Measurements from ENCODE around the gene WNT7B. TPM values are rescaled to one million over a fixed set of nuclear protein-coding genes. Genes with fewer than 3 reads are reported as not detected.

WNT7B gene
- total RNA-seq, 5 donors from 2014 or later (not counting 1 experiment from before 2014, with no cell fraction given) = 0.15 TPM; not detected in 4

DNA sequence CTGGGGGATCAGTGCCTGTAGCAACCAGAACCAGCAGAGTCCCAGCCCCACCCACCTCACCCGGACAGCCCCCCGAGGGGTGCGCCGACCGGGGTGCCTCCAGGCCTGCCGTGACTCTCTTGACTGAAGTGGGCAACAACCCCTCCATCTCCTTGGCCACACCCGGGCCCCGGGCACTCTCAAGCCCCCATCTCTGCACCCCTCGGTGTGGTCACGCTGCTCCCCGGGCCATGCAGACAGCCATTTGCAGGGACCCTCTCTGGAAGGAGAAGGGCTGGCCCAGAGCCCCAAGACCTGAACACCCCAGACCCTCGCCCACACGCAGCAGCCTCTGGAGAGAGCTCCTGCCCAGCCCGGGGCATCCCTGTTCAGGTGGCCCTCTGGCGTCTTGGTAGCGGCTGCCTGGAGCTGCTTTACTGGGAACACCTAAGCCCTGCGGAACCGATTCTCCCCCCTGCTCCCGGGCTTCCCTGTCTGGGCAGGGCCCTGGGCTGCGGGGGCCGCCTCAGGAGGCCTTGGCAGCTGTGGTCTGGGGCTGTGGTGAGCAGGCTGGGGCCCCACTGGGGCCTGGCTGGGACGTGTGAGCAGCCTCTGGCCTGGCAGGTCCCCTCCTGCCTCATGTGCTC, 84.9 kb downstream of the WNT7B start:
- no peak overlapping the region for H3K27ac Mint-ChIP-seq
- 49% methylated on average over 18 of the region's 22 CpGs for WGBS (ENCODE audit: insufficient coverage)
- H3K27ac ChIP-seq (ENCODE audit: low read length) = no peak overlapping the region
- H3K9me3 ChIP-seq = no peaks in the 10 kb centered on the region
- no peak overlapping the region for H3K4me3 ChIP-seq (ENCODE audit: control insufficient read depth in 1 of 2, extremely low read depth in 1 of 2, low read length in 1 of 2)
- no peaks in the 10 kb centered on the region for H3K36me3 ChIP-seq (ENCODE audit: control insufficient read depth in 2 of 2, extremely low read depth in 1 of 2, insufficient read depth in 1 of 2, low read length in 1 of 2)
- POLR2A ChIA-PET = no interaction called here
- H3K27me3 Mint-ChIP-seq = peaks cover 8 to 29% of the 10 kb centered on the region in 2 donors
- H3K36me3 Mint-ChIP-seq = no peaks in the 10 kb centered on the region
- DNase-seq (no peak), ATAC-seq (replicated peaks in 1 of 4) (no peak)
- no peaks in the 10 kb centered on the region for H3K4me1 ChIP-seq (ENCODE audit: control insufficient read depth in 1 of 2, extremely low read depth in 1 of 2, insufficient read depth in 2 of 2, low read length in 2 of 2)
- H3K4me1 Mint-ChIP-seq = no peaks in the 10 kb centered on the region
- no peak overlapping the region for H3K4me3 Mint-ChIP-seq
- H3K9me3 Mint-ChIP-seq = no peaks in the 10 kb centered on the region
- H3K27me3 ChIP-seq (replicated peaks in 1 of 2; ENCODE audit: control insufficient read depth in 2 of 2, extremely low read depth in 1 of 2, insufficient read depth in 2 of 2, low read length in 1 of 2) = peaks cover 0 to 68% of the 10 kb centered on the region in 2 experiments
- CTCF ChIA-PET = interaction anchor here in 1 of 2 donors (0.6 kb wide), 1 partner anchor 28 kb away, joined by 3 read pairs; no protein-coding TSS in a partner anchor

DNA sequence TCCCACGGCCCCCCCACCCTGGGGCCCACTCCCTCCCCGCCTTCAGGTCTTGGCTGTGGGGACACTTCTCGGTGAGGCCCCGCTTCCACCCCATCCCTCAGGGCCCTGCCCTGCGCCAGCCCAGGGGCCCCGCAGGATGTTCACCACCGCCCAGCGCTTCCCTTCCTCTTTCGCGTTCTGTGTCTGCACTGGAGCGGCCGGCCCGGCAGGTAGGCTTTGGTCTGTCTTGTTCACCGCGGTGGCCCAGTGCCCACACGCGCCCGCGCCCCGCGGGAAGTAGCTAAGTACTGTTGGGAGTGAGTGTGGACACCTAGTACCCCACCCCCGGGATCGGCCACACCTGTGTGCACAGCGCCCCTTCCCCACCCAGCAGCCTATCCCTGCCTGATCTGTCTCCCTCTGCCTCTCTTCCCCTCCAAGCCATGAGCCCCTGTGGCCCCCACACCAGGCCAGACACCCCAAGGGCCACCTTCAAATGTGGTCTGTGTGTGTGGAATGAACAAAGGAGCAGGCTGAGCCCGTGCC, 85.4 kb downstream of the WNT7B start:
- 11% methylated on average over 8 of the region's 25 CpGs for WGBS (ENCODE audit: insufficient coverage)
- DNase-seq = no peak
- ChIA-PET POLR2A (no interaction called here), CTCF (interaction anchor here in 1 of 2 donors (0.5 kb wide), 1 partner anchor 27 kb away, joined by 3 read pairs; no protein-coding TSS in a partner anchor)
- H3K27me3 ChIP-seq (replicated peaks in 1 of 2; ENCODE audit: control insufficient read depth in 2 of 2, extremely low read depth in 1 of 2, insufficient read depth in 2 of 2, low read length in 1 of 2) = peaks cover 0 to 70% of the 10 kb centered on the region in 2 experiments
- Mint-ChIP-seq H3K4me1 (no peaks in the 10 kb centered on the region), H3K9me3 (no peaks in the 10 kb centered on the region), H3K36me3 (no peaks in the 10 kb centered on the region), H3K4me3 (no peak overlapping the region), H3K27me3 (peaks cover 11 to 31% of the 10 kb centered on the region in 2 donors), H3K27ac (no peak overlapping the region)
- H3K4me3 ChIP-seq (ENCODE audit: control insufficient read depth in 1 of 2, extremely low read depth in 1 of 2, low read length in 1 of 2) = no peak overlapping the region
- no peaks in the 10 kb centered on the region for H3K4me1 ChIP-seq (ENCODE audit: control insufficient read depth in 1 of 2, extremely low read depth in 1 of 2, insufficient read depth in 2 of 2, low read length in 2 of 2)
- H3K9me3 ChIP-seq = no peaks in the 10 kb centered on the region
- no peak overlapping the region for H3K27ac ChIP-seq (ENCODE audit: low read length)
- H3K36me3 ChIP-seq (ENCODE audit: control insufficient read depth in 2 of 2, extremely low read depth in 1 of 2, insufficient read depth in 1 of 2, low read length in 1 of 2) = no peaks in the 10 kb centered on the region
- ATAC-seq (replicated peaks in 1 of 4) = no peak

DNA sequence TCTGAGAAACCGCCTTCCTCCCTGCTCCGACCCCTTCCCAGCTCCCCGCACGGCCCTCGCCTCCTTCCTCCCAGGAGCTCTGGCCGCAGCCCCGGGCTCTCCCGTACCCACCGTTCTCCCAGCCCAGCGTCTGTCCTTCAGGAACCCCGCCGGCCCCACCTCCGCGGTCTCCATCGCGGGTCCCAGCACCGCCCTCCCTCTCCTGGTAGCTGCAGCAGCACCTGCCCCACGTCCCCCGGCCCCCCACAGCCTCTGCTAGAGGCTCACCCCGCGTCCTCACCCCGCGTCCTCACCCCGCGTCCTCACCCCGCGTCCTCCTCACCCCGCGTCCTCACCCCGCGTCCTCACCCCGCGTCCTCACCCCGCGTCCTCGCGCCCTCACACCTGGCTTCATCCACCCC, 85.9 kb downstream of the WNT7B start:
- no peaks in the 10 kb centered on the region for H3K9me3 ChIP-seq
- no peak for DNase-seq
- Mint-ChIP-seq H3K27me3 (peaks cover 13 to 33% of the 10 kb centered on the region in 2 donors), H3K27ac (no peak overlapping the region), H3K4me3 (no peak overlapping the region), H3K9me3 (no peaks in the 10 kb centered on the region), H3K36me3 (no peaks in the 10 kb centered on the region), H3K4me1 (no peaks in the 10 kb centered on the region)
- WGBS (ENCODE audit: insufficient coverage) = 81% methylated on average over 30 of the region's 37 CpGs
- no peaks in the 10 kb centered on the region for H3K36me3 ChIP-seq (ENCODE audit: control insufficient read depth in 2 of 2, extremely low read depth in 1 of 2, insufficient read depth in 1 of 2, low read length in 1 of 2)
- POLR2A ChIA-PET = no interaction called here
- H3K27me3 ChIP-seq (replicated peaks in 1 of 2; ENCODE audit: control insufficient read depth in 2 of 2, extremely low read depth in 1 of 2, insufficient read depth in 2 of 2, low read length in 1 of 2) = peaks cover 0 to 68% of the 10 kb centered on the region in 2 experiments
- H3K27ac ChIP-seq (ENCODE audit: low read length) = no peak overlapping the region
- ATAC-seq (replicated peaks in 1 of 4) = no peak
- CTCF ChIA-PET = interaction anchor here in 1 of 2 donors (0.5 kb wide), 1 partner anchor 26 kb away, joined by 3 read pairs; no protein-coding TSS in a partner anchor
- no peaks in the 10 kb centered on the region for H3K4me1 ChIP-seq (ENCODE audit: control insufficient read depth in 1 of 2, extremely low read depth in 1 of 2, insufficient read depth in 2 of 2, low read length in 2 of 2)
- no peak overlapping the region for H3K4me3 ChIP-seq (ENCODE audit: control insufficient read depth in 1 of 2, extremely low read depth in 1 of 2, low read length in 1 of 2)

DNA sequence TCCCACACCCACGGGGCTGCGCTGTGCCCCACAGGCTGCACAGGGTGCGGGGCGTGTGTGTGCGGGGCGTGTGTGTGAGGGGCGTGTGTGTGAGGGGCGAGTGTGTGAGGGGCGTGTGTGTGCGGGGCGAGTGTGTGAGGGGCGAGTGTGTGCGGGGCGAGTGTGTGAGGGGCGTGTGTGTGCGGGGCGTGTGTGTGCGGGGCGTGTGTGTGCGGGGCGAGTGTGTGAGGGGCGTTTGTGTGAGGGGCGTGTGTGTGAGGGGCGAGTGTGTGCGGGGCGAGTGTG, 86.7 kb downstream of the WNT7B start:
- POLR2A ChIA-PET = no interaction called here

DNA sequence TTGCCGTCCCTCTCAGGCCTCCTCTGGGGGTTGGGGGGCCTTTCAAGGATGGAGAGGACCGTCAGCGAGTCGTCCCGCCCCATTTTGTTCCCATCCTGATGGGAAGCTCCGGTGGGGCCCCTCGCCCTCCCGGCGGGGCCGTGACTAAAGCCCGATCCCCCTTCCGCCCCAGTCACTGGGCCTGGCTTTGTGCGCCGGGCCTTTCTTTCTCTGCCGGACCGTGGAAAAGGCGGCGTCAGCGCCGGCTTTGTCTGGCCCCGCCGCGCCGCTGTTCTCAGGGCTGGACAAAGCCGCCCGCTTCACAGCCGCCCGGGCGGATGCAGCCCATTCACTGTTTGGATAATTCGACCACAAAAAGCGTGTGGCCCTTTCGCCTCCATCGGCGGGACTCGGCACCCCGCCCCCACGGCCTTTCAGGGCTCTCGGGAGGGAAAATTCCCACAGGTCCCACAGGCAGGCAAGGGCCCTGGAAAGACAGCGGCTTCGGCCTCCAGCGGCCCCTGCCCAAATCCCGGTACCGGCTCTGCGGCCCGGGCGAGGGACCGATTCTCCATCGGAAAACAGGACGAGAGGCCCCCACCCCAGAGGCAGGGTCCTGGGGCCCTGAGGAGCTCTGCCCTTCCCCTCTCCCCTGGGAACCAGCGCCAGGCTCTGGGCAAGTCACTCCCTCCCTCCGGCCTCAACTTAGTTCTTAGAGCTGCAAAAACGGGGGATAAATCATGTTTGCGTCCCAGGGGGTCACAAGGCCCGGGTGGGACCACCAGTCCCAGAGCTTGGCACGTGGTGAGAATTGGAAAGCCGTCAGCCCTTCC, 87.2 kb downstream of the WNT7B start:
- ChIA-PET POLR2A (no interaction called here), CTCF (no interaction called here)
- H3K27me3 ChIP-seq (replicated peaks in 1 of 2; ENCODE audit: control insufficient read depth in 2 of 2, extremely low read depth in 1 of 2, insufficient read depth in 2 of 2, low read length in 1 of 2) = peaks cover 0 to 72% of the 10 kb centered on the region in 2 experiments
- Mint-ChIP-seq H3K36me3 (no peaks in the 10 kb centered on the region), H3K27ac (no peak overlapping the region), H3K27me3 (peaks cover 13 to 30% of the 10 kb centered on the region in 2 donors), H3K4me1 (no peaks in the 10 kb centered on the region), H3K4me3 (no peak overlapping the region), H3K9me3 (no peaks in the 10 kb centered on the region)
- DNase-seq = no peak
- 31% methylated on average over 55 of the region's 56 CpGs for WGBS (ENCODE audit: insufficient coverage)
- H3K4me3 ChIP-seq (ENCODE audit: control insufficient read depth in 1 of 2, extremely low read depth in 1 of 2, low read length in 1 of 2) = no peak overlapping the region
- no peak overlapping the region for H3K27ac ChIP-seq (ENCODE audit: low read length)
- no peaks in the 10 kb centered on the region for H3K36me3 ChIP-seq (ENCODE audit: control insufficient read depth in 2 of 2, extremely low read depth in 1 of 2, insufficient read depth in 1 of 2, low read length in 1 of 2)
- no peaks in the 10 kb centered on the region for H3K9me3 ChIP-seq
- ATAC-seq (replicated peaks in 1 of 4) = no peak
- H3K4me1 ChIP-seq (ENCODE audit: control insufficient read depth in 1 of 2, extremely low read depth in 1 of 2, insufficient read depth in 2 of 2, low read length in 2 of 2) = no peaks in the 10 kb centered on the region

More for the DNA sequence above, 86.7 kb downstream of the WNT7B start:
- Histone ChIP-seq H3K9me3 (no peaks in the 10 kb centered on the region), H3K36me3 (ENCODE audit: control insufficient read depth in 2 of 2, extremely low read depth in 1 of 2, insufficient read depth in 1 of 2, low read length in 1 of 2) (no peaks in the 10 kb centered on the region), H3K4me3 (ENCODE audit: control insufficient read depth in 1 of 2, extremely low read depth in 1 of 2, low read length in 1 of 2) (no peak overlapping the region), H3K4me1 (ENCODE audit: control insufficient read depth in 1 of 2, extremely low read depth in 1 of 2, insufficient read depth in 2 of 2, low read length in 2 of 2) (no peaks in the 10 kb centered on the region), H3K27ac (ENCODE audit: low read length) (no peak overlapping the region), H3K27me3 (replicated peaks in 1 of 2; ENCODE audit: control insufficient read depth in 2 of 2, extremely low read depth in 1 of 2, insufficient read depth in 2 of 2, low read length in 1 of 2) (peaks cover 0 to 68% of the 10 kb centered on the region in 2 experiments)
- CTCF ChIA-PET = no interaction called here
- DNase-seq = no peak
- H3K4me3 Mint-ChIP-seq = no peak overlapping the region
- ATAC-seq (replicated peaks in 1 of 4) = no peak
- no peaks in the 10 kb centered on the region for H3K4me1 Mint-ChIP-seq
- no peaks in the 10 kb centered on the region for H3K36me3 Mint-ChIP-seq
- peaks cover 13 to 33% of the 10 kb centered on the region in 2 donors for H3K27me3 Mint-ChIP-seq
- WGBS (ENCODE audit: insufficient coverage) = 99% methylated on average over 18 of the region's 26 CpGs
- no peaks in the 10 kb centered on the region for H3K9me3 Mint-ChIP-seq
- H3K27ac Mint-ChIP-seq = no peak overlapping the region

DNA sequence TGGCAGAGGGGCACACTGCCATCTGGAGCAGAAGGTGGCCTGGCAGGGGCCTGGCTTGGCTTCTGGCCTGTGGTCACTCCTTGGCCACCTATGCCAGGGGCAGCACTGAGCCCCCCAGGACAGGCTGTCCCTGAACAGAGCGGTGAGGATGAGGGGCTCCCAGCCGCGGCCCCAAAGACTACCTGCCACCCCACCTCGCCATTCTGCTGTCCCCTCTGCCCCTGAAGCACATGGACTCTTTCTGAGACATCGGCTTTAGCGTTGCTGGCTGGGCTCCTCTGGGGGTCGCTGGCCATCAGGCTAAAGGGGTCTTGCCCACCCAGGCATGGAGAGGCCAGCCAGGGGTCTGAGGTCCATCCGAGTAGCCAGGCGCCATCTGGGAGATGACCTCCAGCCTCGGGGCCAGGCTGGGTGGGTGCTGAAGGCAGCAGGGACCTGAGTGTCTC, 87.8 kb downstream of the WNT7B start:
- Mint-ChIP-seq H3K4me1 (no peaks in the 10 kb centered on the region), H3K36me3 (no peaks in the 10 kb centered on the region), H3K9me3 (no peaks in the 10 kb centered on the region), H3K27ac (no peak overlapping the region), H3K27me3 (peaks cover 13 to 26% of the 10 kb centered on the region in 2 donors), H3K4me3 (no peak overlapping the region)
- 84% methylated on average over 7 of the region's 10 CpGs for WGBS (ENCODE audit: insufficient coverage)
- H3K36me3 ChIP-seq (ENCODE audit: control insufficient read depth in 2 of 2, extremely low read depth in 1 of 2, insufficient read depth in 1 of 2, low read length in 1 of 2) = no peaks in the 10 kb centered on the region
- no peak for DNase-seq
- peaks cover 0 to 78% of the 10 kb centered on the region in 2 experiments for H3K27me3 ChIP-seq (replicated peaks in 1 of 2; ENCODE audit: control insufficient read depth in 2 of 2, extremely low read depth in 1 of 2, insufficient read depth in 2 of 2, low read length in 1 of 2)
- no peaks in the 10 kb centered on the region for H3K4me1 ChIP-seq (ENCODE audit: control insufficient read depth in 1 of 2, extremely low read depth in 1 of 2, insufficient read depth in 2 of 2, low read length in 2 of 2)
- no peak overlapping the region for H3K4me3 ChIP-seq (ENCODE audit: control insufficient read depth in 1 of 2, extremely low read depth in 1 of 2, low read length in 1 of 2)
- ATAC-seq (replicated peaks in 1 of 4) = no peak
- H3K9me3 ChIP-seq = no peaks in the 10 kb centered on the region
- CTCF ChIA-PET = no interaction called here
- POLR2A ChIA-PET = no interaction called here
- no peak overlapping the region for H3K27ac ChIP-seq (ENCODE audit: low read length)
